Measurements from ENCODE around the gene TMEM201. TPM values are rescaled to one million over a fixed set of nuclear protein-coding genes. Genes with fewer than 3 reads are reported as not detected.

TMEM201 gene
- total RNA-seq, 4 donors from 2014 or later, result 7.0 to 12.4 (median 9.7) TPM

DNA sequence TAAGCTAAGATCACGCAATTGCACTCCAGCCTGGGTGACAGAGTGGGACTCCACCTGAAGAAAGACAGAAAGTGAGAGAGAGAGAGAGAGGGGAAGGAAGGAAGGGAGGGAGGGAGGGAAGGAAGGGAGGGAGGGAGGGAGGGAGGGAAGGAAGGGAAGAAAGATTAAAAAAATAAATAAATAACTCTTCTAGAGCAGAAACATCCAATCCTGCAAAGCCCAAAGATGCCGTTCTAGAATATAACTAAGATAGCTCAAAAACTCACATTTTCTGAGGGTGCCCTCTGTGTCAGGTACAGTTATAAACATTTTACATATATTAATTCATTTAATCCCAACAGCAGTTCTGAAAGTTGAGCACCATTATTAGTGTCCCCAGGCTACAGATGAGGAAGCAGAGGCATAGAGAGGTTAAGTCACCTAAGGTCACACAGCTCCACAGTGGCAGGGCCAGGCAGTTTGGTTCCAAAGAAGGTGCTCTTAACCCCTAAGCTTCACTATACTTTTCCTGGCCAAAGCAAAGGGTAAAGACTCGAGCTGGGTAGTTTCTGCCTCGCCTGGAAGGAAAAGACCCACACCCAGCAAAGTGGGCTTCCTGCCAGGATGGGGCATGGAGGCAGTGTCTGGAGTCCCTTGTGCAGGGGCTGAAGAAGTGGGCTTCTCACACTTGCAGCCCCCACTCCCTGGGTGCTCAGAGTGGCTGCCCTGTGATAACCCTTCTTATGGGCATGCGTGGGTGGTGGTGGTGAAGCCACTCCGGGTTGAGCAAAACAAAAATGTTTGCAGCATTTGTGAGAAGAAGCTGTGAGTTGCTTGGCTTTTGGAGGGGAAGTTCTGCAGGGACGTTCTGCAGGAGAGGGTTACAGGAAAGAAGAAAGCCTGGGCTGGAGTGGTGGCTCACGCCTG lies 54.9 kb downstream of the TMEM201 start:
- TF ChIP-seq, protein P1, sequence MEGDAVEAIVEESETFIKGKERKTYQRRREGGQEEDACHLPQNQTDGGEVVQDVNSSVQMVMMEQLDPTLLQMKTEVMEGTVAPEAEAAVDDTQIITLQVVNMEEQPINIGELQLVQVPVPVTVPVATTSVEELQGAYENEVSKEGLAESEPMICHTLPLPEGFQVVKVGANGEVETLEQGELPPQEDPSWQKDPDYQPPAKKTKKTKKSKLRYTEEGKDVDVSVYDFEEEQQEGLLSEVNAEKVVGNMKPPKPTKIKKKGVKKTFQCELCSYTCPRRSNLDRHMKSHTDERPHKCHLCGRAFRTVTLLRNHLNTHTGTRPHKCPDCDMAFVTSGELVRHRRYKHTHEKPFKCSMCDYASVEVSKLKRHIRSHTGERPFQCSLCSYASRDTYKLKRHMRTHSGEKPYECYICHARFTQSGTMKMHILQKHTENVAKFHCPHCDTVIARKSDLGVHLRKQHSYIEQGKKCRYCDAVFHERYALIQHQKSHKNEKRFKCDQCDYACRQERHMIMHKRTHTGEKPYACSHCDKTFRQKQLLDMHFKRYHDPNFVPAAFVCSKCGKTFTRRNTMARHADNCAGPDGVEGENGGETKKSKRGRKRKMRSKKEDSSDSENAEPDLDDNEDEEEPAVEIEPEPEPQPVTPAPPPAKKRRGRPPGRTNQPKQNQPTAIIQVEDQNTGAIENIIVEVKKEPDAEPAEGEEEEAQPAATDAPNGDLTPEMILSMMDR (IDR thresholded peaks at IDR 0.05), result no peak
- TF ChIP-seq POLR2A (IDR thresholded peaks at IDR 0.05), result no peak
- WGBS, 2 donors, result 59 to 73% methylated on average over 6 to 8 of the region's 8 CpGs
- intact Hi-C loops (cut with DNase I; ENCODE audit: low total_unique reads), result no loop called here

DNA sequence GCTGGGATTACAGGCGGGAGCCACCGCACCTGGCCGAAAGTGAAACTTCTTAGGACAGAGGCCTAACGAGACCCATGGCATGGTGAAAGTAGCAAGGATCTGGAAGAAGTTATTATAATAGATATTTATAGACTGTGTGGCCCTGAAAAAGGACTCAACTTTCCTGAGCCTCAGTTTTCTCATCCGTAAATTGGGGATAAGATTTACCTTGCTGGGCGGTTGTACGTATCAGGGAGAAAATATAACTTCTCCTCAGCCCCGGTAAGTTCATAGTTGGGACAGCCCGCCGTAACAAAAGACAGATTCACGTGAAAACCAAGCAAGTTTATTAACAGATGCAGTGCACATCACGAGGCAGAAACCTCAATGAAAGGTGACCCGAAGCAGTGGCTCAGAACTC lies 57.3 kb downstream of the TMEM201 start:
- WGBS, 2 donors, result 94% methylated on average over 13 of the region's 13 CpGs
- no peak for TF ChIP-seq POLR2A (IDR thresholded peaks at IDR 0.05)
- TF ChIP-seq, protein P1 (IDR thresholded peaks at IDR 0.05), result no peak
- intact Hi-C loops (cut with DNase I; ENCODE audit: low total_unique reads), result no loop called here
- no peak for DNase-seq (ENCODE audit: low spot score in 2 of 2)
- no peak overlapping the region for H3K4me3 ChIP-seq (ENCODE audit: low read depth, poor library complexity, severe bottlenecking)

More for the DNA sequence above, 54.9 kb downstream of the TMEM201 start:
- no peak overlapping the region for H3K4me3 ChIP-seq (ENCODE audit: low read depth, poor library complexity, severe bottlenecking)
- DNase-seq (ENCODE audit: low spot score in 2 of 2), result no peak

DNA sequence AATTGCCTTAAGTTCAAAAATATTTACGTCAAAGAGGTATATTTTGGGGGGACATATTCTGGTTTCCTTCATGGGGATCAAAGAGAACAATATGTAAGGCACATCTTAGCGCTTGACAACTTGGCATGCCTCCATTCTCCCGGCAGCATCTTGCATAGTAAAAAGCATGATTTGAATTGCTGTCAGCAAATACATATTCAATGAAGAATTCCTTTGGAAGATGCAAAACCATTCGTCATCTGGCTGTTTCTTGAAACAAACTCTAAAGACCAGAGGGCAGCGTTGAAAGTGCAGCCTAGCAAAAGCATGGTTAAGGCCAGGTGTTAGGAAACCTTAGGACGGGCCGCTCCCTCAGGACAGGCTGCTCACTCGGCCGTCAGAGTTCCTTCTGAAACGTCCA lies 59.5 kb downstream of the TMEM201 start:
- 55 to 62% methylated on average over 10 of the region's 10 CpGs for WGBS, 2 donors
- no peak overlapping the region for H3K4me3 ChIP-seq (ENCODE audit: low read depth, poor library complexity, severe bottlenecking)
- no peak for DNase-seq (ENCODE audit: low spot score in 2 of 2)
- no peak for TF ChIP-seq POLR2A (IDR thresholded peaks at IDR 0.05)
- TF ChIP-seq, protein P1 (IDR thresholded peaks at IDR 0.05), result no peak
- intact Hi-C loops (cut with DNase I; ENCODE audit: low total_unique reads), result no loop called here

DNA sequence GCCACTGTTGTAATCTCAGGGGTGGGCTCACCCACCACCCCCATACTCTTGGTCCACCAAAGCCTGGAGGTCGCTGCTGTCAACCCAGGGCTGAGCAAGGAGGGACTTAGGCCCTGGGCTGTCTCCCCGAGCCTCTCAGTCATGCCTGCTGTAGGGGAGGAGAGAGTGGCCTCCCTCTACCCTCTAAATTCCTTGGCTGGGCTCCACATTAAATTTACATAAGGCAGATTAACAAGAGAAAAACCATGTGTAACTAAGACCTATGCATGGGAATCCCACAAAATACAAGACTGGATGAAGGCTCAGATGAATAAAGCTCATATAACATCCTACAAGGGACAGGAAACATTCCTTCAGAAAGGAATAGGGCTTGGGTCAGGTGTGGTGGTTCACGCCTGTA lies 61.1 kb downstream of the TMEM201 start:
- intact Hi-C loops (cut with DNase I; ENCODE audit: low total_unique reads), result no loop called here
- no peak for DNase-seq (ENCODE audit: low spot score in 2 of 2)
- H3K4me3 ChIP-seq (ENCODE audit: low read depth, poor library complexity, severe bottlenecking), result no peak overlapping the region
- 95 to 97% methylated on average over 3 of the region's 3 CpGs for WGBS, 2 donors
- TF ChIP-seq, protein P1 (IDR thresholded peaks at IDR 0.05), result no peak
- TF ChIP-seq POLR2A (IDR thresholded peaks at IDR 0.05), result no peak

DNA sequence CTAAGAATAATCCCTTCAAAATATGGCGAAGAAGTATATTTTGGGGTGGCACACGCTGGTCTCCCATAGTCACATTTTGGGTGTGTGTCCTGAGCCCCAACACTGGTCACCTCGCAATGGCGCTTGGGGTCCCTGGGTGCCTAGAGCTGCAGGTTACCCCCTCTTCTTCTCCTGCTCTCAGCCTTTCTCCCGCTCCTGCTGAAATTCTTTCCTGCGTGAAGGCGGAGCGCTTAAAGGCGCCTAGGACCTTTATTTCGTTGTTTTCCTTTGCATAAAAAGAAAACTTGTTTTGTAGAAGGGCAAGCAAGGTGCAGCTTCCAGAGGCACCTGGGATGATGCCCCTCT lies 62.5 kb downstream of the TMEM201 start:
- no peak for TF ChIP-seq POLR2A (IDR thresholded peaks at IDR 0.05)
- TF ChIP-seq, protein P1 (IDR thresholded peaks at IDR 0.05), result no peak
- no peak for DNase-seq (ENCODE audit: low spot score in 2 of 2)
- 27 to 30% methylated on average over 10 of the region's 10 CpGs for WGBS, 2 donors
- H3K4me3 ChIP-seq (ENCODE audit: low read depth, poor library complexity, severe bottlenecking), result peak overlapping the region; percentile 48
- intact Hi-C loops (cut with DNase I; ENCODE audit: low total_unique reads), result no loop called here
